ENCODE results near the gene MESP1. TPM values are rescaled to one million over a fixed set of nuclear protein-coding genes. Genes with fewer than 3 reads are reported as not detected.

MESP1 gene
- total and polyA plus RNA-seq, 2 donors, result 0.38 to 0.50 TPM

GRCh38 chr15:89775815-89776214 lies 24.8 kb upstream of the MESP1 start:
- peaks cover 3 to 9% of the 10 kb centered on the region in 2 donors for H3K4me1 ChIP-seq (ENCODE audit: control insufficient read depth in 2 of 2, insufficient read depth in 2 of 2, low read length in 2 of 2)
- no peak for DNase-seq (ENCODE audit: low read depth in 6 of 9, low spot score in 9 of 9)
- H3K27ac ChIP-seq (ENCODE audit: low read depth in 1 of 2, low read length in 1 of 2), result no peak overlapping the region
- H3K4me3 ChIP-seq (ENCODE audit: low read length in 2 of 2), result no peak overlapping the region
- H3K36me3 ChIP-seq (ENCODE audit: control insufficient read depth in 2 of 2, insufficient read depth in 2 of 2, low read length in 1 of 2), result no peaks in the 10 kb centered on the region
- WGBS, result 71% methylated on average over 14 of the region's 14 CpGs
- peaks cover 0 to 3% of the 10 kb centered on the region in 2 donors for H3K9me3 ChIP-seq (ENCODE audit: control insufficient read depth in 2 of 2, insufficient read depth in 1 of 2, low read length in 1 of 2)
- H3K27me3 ChIP-seq (ENCODE audit: control insufficient read depth in 2 of 2, insufficient read depth in 1 of 2, low read length in 1 of 2), result peaks cover 11 to 45% of the 10 kb centered on the region in 2 donors

DNA sequence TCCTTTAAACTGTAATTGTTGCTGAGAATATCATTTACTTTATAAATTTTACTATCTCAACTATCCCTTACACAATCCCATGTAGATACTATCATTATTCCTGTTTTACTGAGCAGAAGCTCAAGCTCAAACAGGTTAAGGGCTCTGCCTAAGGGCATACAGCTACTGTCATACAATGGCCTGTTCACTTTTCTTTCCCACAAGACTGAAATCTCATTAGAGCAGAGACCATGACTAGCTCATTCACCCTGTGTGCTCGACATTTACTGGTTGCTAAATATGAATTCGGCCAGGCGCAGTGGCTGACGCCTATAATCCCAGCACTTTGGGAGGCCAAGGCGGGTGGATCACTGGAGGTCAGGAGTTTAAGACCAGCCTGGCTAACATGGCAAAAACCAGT lies 23.4 kb upstream of the MESP1 start:
- Histone ChIP-seq H3K4me1 (ENCODE audit: control insufficient read depth in 2 of 2, insufficient read depth in 2 of 2, low read length in 2 of 2) (peaks cover 3 to 9% of the 10 kb centered on the region in 2 donors), H3K4me3 (ENCODE audit: low read length in 2 of 2) (no peak overlapping the region), H3K36me3 (ENCODE audit: control insufficient read depth in 2 of 2, insufficient read depth in 2 of 2, low read length in 1 of 2) (no peaks in the 10 kb centered on the region), H3K9me3 (ENCODE audit: control insufficient read depth in 2 of 2, insufficient read depth in 1 of 2, low read length in 1 of 2) (peaks cover 0 to 3% of the 10 kb centered on the region in 2 donors), H3K27me3 (ENCODE audit: control insufficient read depth in 2 of 2, insufficient read depth in 1 of 2, low read length in 1 of 2) (peaks cover 11 to 41% of the 10 kb centered on the region in 2 donors), H3K27ac (ENCODE audit: low read depth in 1 of 2, low read length in 1 of 2) (no peak overlapping the region)
- 96% methylated on average over 5 of the region's 5 CpGs for WGBS
- DNase-seq (ENCODE audit: low read depth in 6 of 9, low spot score in 9 of 9), result no peak

GRCh38 chr15:89772932-89773583 lies 22.0 kb upstream of the MESP1 start:
- Histone ChIP-seq H3K27ac (ENCODE audit: low read depth in 1 of 2, low read length in 1 of 2) (no peak overlapping the region), H3K36me3 (ENCODE audit: control insufficient read depth in 2 of 2, insufficient read depth in 2 of 2, low read length in 1 of 2) (no peaks in the 10 kb centered on the region), H3K4me1 (ENCODE audit: control insufficient read depth in 2 of 2, insufficient read depth in 2 of 2, low read length in 2 of 2) (peaks cover 3 to 9% of the 10 kb centered on the region in 2 donors), H3K27me3 (ENCODE audit: control insufficient read depth in 2 of 2, insufficient read depth in 1 of 2, low read length in 1 of 2) (peaks cover 9 to 33% of the 10 kb centered on the region in 2 donors), H3K9me3 (ENCODE audit: control insufficient read depth in 2 of 2, insufficient read depth in 1 of 2, low read length in 1 of 2) (peaks cover 0 to 3% of the 10 kb centered on the region in 2 donors), H3K4me3 (ENCODE audit: low read length in 2 of 2) (no peak overlapping the region)
- DNase-seq (ENCODE audit: low read depth in 6 of 9, low spot score in 9 of 9), result no peak
- 63% methylated on average over 3 of the region's 3 CpGs for WGBS

GRCh38 chr15:89770041-89770440 lies 19.0 kb upstream of the MESP1 start:
- H3K27ac ChIP-seq (ENCODE audit: low read depth in 1 of 2, low read length in 1 of 2), result no peak overlapping the region
- no peak overlapping the region for H3K4me3 ChIP-seq (ENCODE audit: low read length in 2 of 2)
- peaks cover 0 to 5% of the 10 kb centered on the region in 2 donors for H3K27me3 ChIP-seq (ENCODE audit: control insufficient read depth in 2 of 2, insufficient read depth in 1 of 2, low read length in 1 of 2)
- WGBS, result 94% methylated on average over 3 of the region's 3 CpGs
- H3K4me1 ChIP-seq (ENCODE audit: control insufficient read depth in 2 of 2, insufficient read depth in 2 of 2, low read length in 2 of 2), result no peaks in the 10 kb centered on the region
- H3K36me3 ChIP-seq (ENCODE audit: control insufficient read depth in 2 of 2, insufficient read depth in 2 of 2, low read length in 1 of 2), result no peaks in the 10 kb centered on the region
- no peak for DNase-seq (ENCODE audit: low read depth in 6 of 9, low spot score in 9 of 9)
- no peaks in the 10 kb centered on the region for H3K9me3 ChIP-seq (ENCODE audit: control insufficient read depth in 2 of 2, insufficient read depth in 1 of 2, low read length in 1 of 2)

DNA sequence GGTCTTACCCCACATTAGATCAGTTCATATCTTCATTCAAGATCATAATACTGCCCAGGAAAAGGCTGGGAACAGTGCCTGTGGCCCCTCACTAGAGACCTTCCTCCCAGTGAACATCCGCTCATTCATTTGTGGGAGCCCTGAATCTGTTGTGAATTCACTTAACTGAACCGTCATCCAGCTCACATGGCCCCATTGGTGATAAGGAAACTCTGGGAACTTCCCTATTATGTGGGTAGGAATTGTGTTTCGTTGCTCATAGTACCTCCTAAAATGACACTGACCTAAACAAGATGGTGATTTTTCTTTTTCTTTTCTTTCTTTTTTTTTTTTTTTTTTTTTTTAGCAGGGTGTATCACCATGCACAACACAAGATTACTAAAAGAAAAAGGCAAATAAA lies 18.3 kb upstream of the MESP1 start:
- no peak overlapping the region for H3K4me3 ChIP-seq (ENCODE audit: low read length in 2 of 2)
- no peaks in the 10 kb centered on the region for H3K9me3 ChIP-seq (ENCODE audit: control insufficient read depth in 2 of 2, insufficient read depth in 1 of 2, low read length in 1 of 2)
- H3K27me3 ChIP-seq (ENCODE audit: control insufficient read depth in 2 of 2, insufficient read depth in 1 of 2, low read length in 1 of 2), result peaks cover 0 to 2% of the 10 kb centered on the region in 2 donors
- H3K36me3 ChIP-seq (ENCODE audit: control insufficient read depth in 2 of 2, insufficient read depth in 2 of 2, low read length in 1 of 2), result no peaks in the 10 kb centered on the region
- DNase-seq (ENCODE audit: low read depth in 6 of 9, low spot score in 9 of 9), result no peak
- H3K4me1 ChIP-seq (ENCODE audit: control insufficient read depth in 2 of 2, insufficient read depth in 2 of 2, low read length in 2 of 2), result no peaks in the 10 kb centered on the region
- WGBS, result 95% methylated on average over 3 of the region's 3 CpGs
- H3K27ac ChIP-seq (ENCODE audit: low read depth in 1 of 2, low read length in 1 of 2), result no peak overlapping the region

GRCh38 chr15:89768071-89768500 lies 17.0 kb upstream of the MESP1 start:
- H3K27ac ChIP-seq (ENCODE audit: low read depth in 1 of 2, low read length in 1 of 2), result no peak overlapping the region
- 85% methylated on average over 7 of the region's 7 CpGs for WGBS
- no peaks in the 10 kb centered on the region for H3K9me3 ChIP-seq (ENCODE audit: control insufficient read depth in 2 of 2, insufficient read depth in 1 of 2, low read length in 1 of 2)
- no peaks in the 10 kb centered on the region for H3K4me1 ChIP-seq (ENCODE audit: control insufficient read depth in 2 of 2, insufficient read depth in 2 of 2, low read length in 2 of 2)
- no peak for DNase-seq (ENCODE audit: low read depth in 6 of 9, low spot score in 9 of 9)
- no peaks in the 10 kb centered on the region for H3K36me3 ChIP-seq (ENCODE audit: control insufficient read depth in 2 of 2, insufficient read depth in 2 of 2, low read length in 1 of 2)
- H3K4me3 ChIP-seq (ENCODE audit: low read length in 2 of 2), result no peak overlapping the region
- no peaks in the 10 kb centered on the region for H3K27me3 ChIP-seq (ENCODE audit: control insufficient read depth in 2 of 2, insufficient read depth in 1 of 2, low read length in 1 of 2)

- Histone ChIP-seq H3K27me3 (ENCODE audit: control insufficient read depth in 2 of 2, insufficient read depth in 1 of 2, low read length in 1 of 2) (no peaks in the 10 kb centered on the region), H3K4me1 (ENCODE audit: control insufficient read depth in 2 of 2, insufficient read depth in 2 of 2, low read length in 2 of 2) (no peaks in the 10 kb centered on the region), H3K36me3 (ENCODE audit: control insufficient read depth in 2 of 2, insufficient read depth in 2 of 2, low read length in 1 of 2) (no peaks in the 10 kb centered on the region), H3K4me3 (ENCODE audit: low read length in 2 of 2) (no peak overlapping the region), H3K27ac (ENCODE audit: low read depth in 1 of 2, low read length in 1 of 2) (no peak overlapping the region), H3K9me3 (ENCODE audit: control insufficient read depth in 2 of 2, insufficient read depth in 1 of 2, low read length in 1 of 2) (no peaks in the 10 kb centered on the region)
- WGBS, result 83% methylated on average over 8 of the region's 8 CpGs
- DNase-seq (ENCODE audit: low read depth in 6 of 9, low spot score in 9 of 9), result no peak
Observed at GRCh38 chr15:89767411-89767915, 16.4 kb upstream of the MESP1 start.

DNA sequence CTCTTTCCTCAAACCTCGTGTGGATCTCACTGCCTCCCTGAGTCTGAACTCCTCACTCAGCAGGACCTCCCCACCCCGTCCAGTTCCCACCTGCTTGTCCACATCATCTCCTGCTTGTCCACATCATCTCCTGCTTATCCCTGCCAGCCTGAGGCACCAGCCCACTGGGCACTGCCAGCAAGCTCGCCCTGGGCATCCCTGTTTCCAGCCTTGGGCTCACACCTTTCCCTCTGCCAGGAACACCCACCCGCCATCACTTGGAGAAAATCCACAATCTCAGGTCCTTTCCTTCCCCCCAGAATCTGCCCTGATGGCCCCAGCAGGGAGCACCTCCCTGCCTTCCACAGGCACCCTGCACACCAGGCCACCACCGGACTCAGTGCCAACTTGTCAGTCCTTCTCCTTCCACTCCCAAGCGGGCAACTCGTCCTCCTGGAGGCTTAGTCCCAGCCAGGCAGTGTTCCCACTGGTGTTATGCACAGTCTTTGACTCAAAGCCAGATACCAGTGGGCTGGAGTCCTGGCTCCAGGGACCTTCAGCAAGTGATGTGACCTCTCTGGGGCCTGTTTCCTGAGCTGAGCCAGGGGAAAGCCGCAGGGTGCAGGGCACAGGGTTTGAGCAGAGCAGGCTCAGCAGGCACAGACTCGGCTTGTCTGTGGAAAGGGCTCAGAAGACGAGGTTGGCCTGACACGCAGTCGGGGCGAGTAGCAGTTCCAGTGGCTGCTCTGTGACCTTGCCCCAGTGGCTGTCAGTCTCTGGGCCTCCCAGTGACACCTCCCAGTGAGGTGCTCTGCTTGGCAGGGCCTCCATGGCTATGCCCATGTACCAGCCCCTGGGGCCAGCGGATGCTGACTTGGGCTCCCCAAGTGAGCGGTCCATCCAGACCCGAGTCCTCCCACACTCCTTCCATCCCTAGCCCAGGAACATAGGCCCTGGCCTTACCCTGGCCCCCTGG lies 15.6 kb upstream of the MESP1 start:
- Histone ChIP-seq H3K27me3 (ENCODE audit: control insufficient read depth in 2 of 2, insufficient read depth in 1 of 2, low read length in 1 of 2) (peaks cover 0 to 2% of the 10 kb centered on the region in 2 donors), H3K9me3 (ENCODE audit: control insufficient read depth in 2 of 2, insufficient read depth in 1 of 2, low read length in 1 of 2) (no peaks in the 10 kb centered on the region), H3K27ac (ENCODE audit: low read depth in 1 of 2, low read length in 1 of 2) (no peak overlapping the region), H3K4me3 (ENCODE audit: low read length in 2 of 2) (no peak overlapping the region), H3K36me3 (ENCODE audit: control insufficient read depth in 2 of 2, insufficient read depth in 2 of 2, low read length in 1 of 2) (no peaks in the 10 kb centered on the region), H3K4me1 (ENCODE audit: control insufficient read depth in 2 of 2, insufficient read depth in 2 of 2, low read length in 2 of 2) (no peaks in the 10 kb centered on the region)
- DNase-seq (ENCODE audit: low read depth in 6 of 9, low spot score in 9 of 9), result no peak
- 95% methylated on average over 16 of the region's 16 CpGs for WGBS

- Histone ChIP-seq H3K27ac (ENCODE audit: low read depth in 1 of 2, low read length in 1 of 2) (no peak overlapping the region), H3K4me1 (ENCODE audit: control insufficient read depth in 2 of 2, insufficient read depth in 2 of 2, low read length in 2 of 2) (no peaks in the 10 kb centered on the region), H3K27me3 (ENCODE audit: control insufficient read depth in 2 of 2, insufficient read depth in 1 of 2, low read length in 1 of 2) (peaks cover 0 to 2% of the 10 kb centered on the region in 2 donors), H3K36me3 (ENCODE audit: control insufficient read depth in 2 of 2, insufficient read depth in 2 of 2, low read length in 1 of 2) (no peaks in the 10 kb centered on the region), H3K4me3 (ENCODE audit: low read length in 2 of 2) (no peak overlapping the region), H3K9me3 (ENCODE audit: control insufficient read depth in 2 of 2, insufficient read depth in 1 of 2, low read length in 1 of 2) (no peaks in the 10 kb centered on the region)
- whole genome bisulfite sequencing, result 50% methylated on average over 1 of the region's 1 CpG
- DNase-seq (ENCODE audit: low read depth in 6 of 9, low spot score in 9 of 9), result no peak
Observed at GRCh38 chr15:89765694-89766093, 14.6 kb upstream of the MESP1 start.
